Embryonic facial prominence (tissue), 1 donor: ENCODE measurements around the gene POLR1A.
A peak's percentile ranks its signal among the peaks of the same experiment; 100 is the strongest.

Source experiments
- DNase-seq: peaks from one replicate; pipeline ENCODE4 v3.0.0-alpha.2; 2016; ENCODE audit errors: extremely low spot score

POLR1A gene

DNA sequence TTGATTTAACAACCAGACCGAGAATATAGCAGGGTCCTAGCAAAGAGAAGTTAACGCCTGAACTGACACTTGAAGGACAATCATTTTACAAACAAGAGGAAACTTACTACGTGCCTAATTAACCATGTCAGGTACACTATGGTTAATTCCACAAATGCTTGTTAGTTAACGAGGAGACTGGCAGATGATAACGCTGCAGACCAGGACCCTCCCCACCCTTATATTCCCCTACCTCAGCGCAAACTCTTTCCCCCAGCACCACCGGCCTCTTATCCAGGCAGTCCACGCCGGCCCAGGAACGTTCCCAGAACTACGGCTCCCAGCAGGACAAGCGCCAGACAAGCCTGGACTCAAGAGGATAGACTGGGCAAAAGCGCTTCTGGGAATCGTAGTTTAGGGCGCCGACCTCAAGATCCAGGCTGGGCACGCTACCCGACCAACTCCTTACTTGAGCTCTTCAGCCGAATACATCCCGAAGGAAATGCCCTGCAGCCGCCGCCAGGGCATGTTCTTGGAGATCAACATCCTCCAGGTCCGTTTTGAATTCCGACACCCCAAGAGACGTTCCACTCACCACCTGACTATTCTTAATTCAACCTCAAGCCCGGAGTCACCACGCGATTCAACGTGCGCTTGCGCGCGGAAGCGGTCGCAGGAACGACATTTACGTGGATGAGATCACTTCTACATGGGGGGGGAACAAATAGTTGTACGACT, at the start of gene POLR1A:
POLR1A (minus strand) TSS at position 635 of the 717 bp plus-strand sequence; CDS start at position 525, 110 bp downstream.
- peak; percentile 89 for DNase-seq

DNA sequence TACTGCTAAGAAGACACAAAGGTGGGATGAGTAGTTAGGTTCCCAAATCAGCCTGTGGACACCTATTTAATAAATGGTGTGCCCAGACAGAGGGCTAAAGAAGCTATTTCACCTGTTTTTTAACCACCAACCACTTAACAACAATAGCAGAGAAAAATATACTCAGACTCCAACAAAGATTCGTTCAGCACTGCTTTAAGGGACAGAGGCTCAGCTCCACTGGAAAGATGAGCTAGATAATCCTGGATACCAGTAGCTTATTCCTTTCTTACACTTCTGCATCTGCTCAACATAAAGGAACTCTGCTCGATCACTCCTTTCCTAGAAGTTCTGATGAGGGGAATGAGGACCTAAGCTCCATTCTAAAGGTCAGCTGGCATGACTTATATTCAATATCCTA, 44.8 kb upstream of the POLR1A start:
- DNase-seq, result no peak

GRCh38 chr2:86147793-86148192, 42.1 kb upstream of the POLR1A start:
- no peak for DNase-seq

GRCh38 chr2:86143926-86144685, 38.4 kb upstream of the POLR1A start:
- DNase-seq, result no peak

- no peak for DNase-seq
Observed at GRCh38 chr2:86143307-86143706, 37.6 kb upstream of the POLR1A start.

DNA sequence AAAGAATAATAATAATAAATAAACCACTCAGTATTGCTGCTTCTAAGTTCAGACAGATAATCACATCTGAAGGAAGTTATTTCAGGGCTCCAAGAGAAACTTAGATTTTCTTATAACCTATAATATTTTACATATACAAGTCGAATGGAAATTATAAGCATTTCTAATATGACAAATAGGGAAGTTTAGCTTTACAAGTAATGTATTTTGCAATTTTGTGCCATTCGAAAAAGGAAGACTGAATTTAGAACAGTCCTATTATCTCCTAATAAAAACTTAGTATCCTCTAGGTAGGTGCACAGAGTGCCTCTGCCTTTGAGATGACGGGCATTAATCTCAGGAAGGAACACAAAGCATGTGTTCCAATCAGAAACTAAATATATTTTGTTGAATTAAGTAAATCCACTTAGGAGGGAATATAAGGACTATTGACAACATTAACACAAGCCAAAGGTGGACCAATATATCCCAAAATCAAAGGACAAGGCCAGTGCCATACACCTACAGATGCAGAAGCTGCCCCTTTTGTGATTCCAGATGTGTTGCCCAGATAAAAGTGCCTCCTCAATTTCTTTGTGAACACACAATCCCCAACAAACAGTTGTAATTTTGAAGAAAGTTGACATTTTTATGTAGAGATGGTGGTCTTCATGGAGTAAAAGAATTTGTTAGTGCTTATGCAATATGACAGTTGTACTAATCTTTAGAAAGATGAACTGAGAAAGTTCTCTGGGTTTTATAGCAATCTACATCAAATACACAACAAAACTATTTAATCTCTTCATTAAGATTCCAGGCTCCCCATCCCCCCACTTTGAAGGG, 37.0 kb upstream of the POLR1A start:
- no peak for DNase-seq

DNA sequence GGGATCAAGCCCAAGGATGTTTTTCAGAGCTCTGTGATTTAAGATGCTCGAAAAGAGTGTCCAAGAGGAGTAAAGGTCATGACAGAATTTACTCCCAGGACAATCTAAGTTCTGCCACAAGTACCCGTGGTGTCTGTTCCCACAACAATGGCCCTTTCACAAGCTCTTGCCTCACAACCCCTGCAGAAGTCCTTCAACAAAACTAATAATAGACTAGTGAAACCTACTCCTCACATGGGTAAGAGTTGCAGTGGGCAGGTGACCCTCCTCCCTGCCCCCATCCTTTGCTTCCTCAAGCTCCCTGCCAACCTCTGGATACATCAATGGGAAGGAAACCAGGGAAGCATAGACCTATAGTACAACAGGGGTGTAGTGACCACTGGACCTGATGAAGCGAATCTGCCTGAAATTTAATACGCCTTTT, 35.3 kb upstream of the POLR1A start:
- DNase-seq, result no peak

DNA sequence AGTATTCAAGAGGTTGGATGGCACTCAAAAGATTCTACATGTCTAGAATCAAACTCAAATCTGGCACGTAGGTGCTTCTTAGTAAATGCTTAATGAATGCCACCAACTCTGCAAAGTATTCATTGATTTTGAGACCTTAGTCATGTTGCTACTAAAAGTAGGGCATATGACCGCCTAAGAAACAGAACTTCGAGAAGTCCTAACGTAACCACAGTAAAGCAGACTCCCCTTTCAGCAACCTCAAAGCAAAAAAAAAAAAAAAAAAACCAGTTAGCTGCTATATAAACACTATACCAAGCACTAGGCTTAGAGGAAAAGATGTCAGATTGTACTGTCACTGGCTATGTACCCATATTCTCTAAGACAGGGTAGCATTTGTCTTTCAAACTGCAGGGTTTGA, 34.3 kb upstream of the POLR1A start:
- no peak for DNase-seq

GRCh38 chr2:86138736-86139625, 33.3 kb upstream of the POLR1A start:
- no peak for DNase-seq

DNA sequence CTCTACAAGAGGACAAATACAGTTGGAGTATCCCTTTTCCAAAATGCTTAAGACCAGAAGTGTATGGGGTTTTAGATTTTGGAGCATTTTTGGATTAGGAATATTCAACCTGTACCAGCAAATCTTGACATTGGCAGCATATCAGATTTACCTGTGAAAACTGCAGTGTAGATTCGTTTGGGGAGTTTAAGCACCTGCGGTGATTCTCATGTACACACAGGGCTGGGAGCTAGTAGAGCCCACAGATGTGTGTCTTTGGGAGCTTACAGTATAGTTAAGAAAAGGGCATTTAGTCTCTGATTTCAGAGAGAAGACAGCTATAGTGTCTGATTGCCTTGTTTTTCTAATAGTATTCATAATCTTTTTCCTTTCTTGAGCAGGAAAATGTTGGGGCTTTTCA, 30.5 kb upstream of the POLR1A start:
- no peak for DNase-seq

DNA sequence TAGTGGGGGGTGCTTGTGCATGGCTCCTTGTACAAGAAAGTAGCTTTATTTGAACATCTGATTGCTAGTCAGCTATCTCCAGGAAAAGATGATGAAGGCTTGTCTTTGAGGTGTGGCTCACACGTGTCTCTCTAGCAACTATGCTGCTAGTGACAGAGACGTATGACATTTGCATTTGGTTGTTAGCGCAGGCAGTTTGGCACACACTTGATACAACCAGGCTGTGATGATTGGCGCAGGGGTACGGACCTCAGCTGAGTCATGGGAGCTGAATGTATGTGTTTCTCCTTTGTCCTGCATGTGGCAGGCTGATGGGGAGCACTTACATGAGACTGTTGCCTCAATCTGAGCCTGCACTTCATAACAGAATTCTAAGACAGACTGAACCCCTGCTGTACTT, 30.0 kb upstream of the POLR1A start:
- no peak for DNase-seq

DNA sequence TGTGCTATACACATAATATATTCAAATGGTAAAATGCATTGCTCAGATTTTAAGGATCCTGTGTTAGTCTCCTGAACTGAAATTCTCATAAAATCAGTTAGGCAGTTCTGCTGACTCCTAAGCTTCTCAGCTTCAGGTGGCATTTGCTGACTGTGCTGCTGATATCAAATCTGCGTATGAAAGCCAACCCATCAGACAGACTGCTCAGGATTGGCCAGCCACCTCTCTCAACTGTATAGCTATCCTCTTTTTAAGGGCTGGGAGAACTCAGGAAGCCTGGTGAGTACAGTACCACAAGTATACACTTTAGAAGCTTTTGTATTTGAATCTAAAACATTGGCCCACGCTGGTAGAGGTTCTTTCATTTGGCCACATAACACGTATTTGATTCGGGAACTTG, 29.0 kb upstream of the POLR1A start:
- no peak for DNase-seq

DNA sequence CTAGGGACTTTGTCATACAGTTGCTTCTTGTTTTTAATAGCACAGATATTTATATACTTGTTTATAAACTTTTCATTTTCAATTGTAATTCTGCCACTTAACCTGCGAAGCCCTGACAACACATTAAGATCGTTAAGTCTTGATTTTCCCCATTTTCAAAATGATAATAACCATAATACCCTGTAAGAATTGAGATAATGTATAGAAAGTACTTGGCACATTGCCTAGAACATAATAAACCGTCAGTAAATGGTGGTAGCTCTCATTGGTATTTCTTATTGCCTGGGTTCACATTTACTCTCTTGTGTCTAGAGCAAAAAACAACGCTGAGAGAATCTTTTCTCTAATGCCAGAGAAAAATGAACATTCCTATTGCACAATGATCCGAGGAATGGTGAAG, 19.0 kb upstream of the POLR1A start:
- DNase-seq, result no peak

DNA sequence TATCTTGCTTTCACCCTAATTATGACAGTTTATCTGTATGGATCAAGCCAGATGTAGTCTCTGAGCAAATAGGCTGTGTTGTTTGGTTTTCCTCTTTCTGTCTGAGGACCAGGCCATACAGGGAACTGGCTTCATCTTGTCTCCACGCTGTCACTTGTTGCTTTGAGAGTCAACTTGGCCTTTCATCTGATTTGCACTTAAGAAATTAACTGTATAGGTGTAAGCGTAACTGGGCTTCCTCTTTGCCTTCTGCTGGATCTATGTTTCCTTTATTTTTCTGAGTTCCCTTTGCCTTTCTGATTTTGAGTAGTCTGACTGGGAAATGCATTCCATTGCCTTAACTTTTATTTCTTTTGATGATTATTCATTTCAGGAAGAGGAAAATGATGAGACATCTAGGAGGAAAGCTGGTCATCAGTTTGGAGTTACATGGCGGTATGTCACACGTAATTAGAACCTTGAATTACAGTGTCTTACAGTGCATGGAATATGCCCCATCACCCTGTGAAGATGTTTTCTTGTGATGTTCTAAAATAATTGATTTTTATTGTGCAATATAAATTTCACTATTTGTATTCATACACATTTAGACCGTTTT, 17.7 kb upstream of the POLR1A start:
- no peak for DNase-seq

DNA sequence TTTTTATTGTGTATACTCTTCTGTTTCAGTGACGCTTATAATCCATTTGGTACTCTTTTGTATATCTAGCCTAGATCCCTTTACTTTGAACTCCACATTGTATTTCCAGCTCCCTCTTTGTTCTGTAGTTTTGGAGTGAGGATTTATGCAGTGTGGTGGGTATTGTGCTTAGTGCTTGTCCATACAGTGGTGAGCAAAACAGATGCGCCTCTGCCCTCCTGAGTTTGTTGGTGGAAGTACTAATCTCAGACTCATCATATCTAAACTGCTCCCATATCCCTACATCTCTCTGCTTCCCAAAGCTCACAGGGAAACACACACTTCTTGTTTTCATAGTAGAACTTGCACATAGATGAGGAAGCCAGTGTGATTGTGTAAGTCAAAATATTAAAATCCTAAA, 12.4 kb upstream of the POLR1A start:
- no peak for DNase-seq

DNA sequence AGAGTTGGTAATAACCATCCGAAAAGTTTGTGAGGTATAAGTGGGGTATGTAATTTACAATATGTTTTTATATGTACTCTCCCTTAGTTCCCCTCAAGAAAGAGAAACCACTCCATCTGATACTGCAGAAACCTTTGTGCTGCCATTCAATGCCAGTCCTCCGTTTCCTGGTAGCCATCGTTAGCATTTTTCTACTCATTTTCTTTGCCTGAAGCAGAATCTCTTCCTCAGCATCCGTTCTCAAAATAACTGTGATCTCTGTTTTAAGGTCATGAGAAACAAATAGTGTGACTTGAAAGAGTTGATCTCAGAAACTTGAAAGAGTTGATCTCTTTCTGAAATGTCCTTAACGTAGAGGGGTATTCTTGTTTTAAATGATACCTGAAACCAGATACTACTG, 1.3 kb upstream of the POLR1A start:
- DNase-seq, result no peak

- peak; percentile 91 for DNase-seq
Observed at GRCh38 chr2:86105969-86106945, 571 bp upstream of the POLR1A start, which contains the start of gene PTCD3. Gene PTCD3, plus strand, starts transcription at chr2:86106235. Its CDS starts 13 bp downstream, at chr2:86106248.

GRCh38 chr2:86102157-86102556, 3.5 kb downstream of the POLR1A start:
- no peak for DNase-seq

GRCh38 chr2:86097913-86098312, 7.8 kb downstream of the POLR1A start:
- no peak for DNase-seq
